Heart left ventricle (tissue), 16 donors: ENCODE data around the gene RPL12. TPM values are rescaled to one million over a fixed set of nuclear protein-coding genes. Genes with fewer than 3 reads are reported as not detected.
A peak's percentile ranks its signal among the peaks of the same experiment; 100 is the strongest.

Source experiments
- ATAC-seq, 4 donors: fragments of 200-7000 bp; cut with Tn5 transposase; one replicate each; pipeline ENCODE4 v1.9.1; 2020 to 2022; ENCODE audit warnings: moderate library complexity in 4 of 4, mild to moderate bottlenecking in 3 of 4, moderate number of reproducible peaks in 1 of 4
- DNase-seq, 5 donors: peaks; one replicate each; pipeline ENCODE4 v3.0.0-alpha.2; 2020
- H3K27ac ChIP-seq, 12 donors: fragments of 200-600 bp; sonication (generic) in 4 of 12; one replicate each; pipeline versions ENCODE4 v1.5.0 to v1.8.0; 2016 to 2022; ENCODE audit warnings: mild to moderate bottlenecking in 2 of 12
- H3K27me3 ChIP-seq, 9 donors: fragments of 200-600 bp; sonication (generic) in 2 of 9; one replicate each; pipeline versions ENCODE4 v1.5.1 to v1.8.0; 2016 to 2022; ENCODE audit warnings: mild to moderate bottlenecking in 3 of 9
- H3K36me3 ChIP-seq, 9 donors: fragments of 200-600 bp; sonication (generic) in 2 of 9; one replicate each; pipeline versions ENCODE4 v1.5.0 to v1.8.0; 2018 to 2022; ENCODE audit warnings: mild to moderate bottlenecking in 2 of 9
- H3K4me1 ChIP-seq, 12 donors: fragments of 200-600 bp; sonication (generic) in 4 of 12; one replicate each; pipeline versions ENCODE4 v1.5.0 to v1.8.0; 2016 to 2022; ENCODE audit warnings: mild to moderate bottlenecking in 3 of 12
- H3K4me3 ChIP-seq, 12 donors: fragments of 200-600 bp; sonication (generic) in 4 of 12; one replicate each; pipeline versions ENCODE4 v1.5.0 to v1.8.0; 2017 to 2022; ENCODE audit warnings: mild to moderate bottlenecking in 9 of 12, moderate library complexity in 4 of 12
- H3K9me3 ChIP-seq, 12 donors: fragments of 200-600 bp; sonication (generic) in 4 of 12; one replicate each; pipeline versions ENCODE4 v1.5.0 to v1.8.0; 2016 to 2022; ENCODE audit warnings: mild to moderate bottlenecking in 1 of 12
- POLR2A ChIP-seq, 2 donors: fragments of 450-650 bp; IDR thresholded peaks; one replicate each; pipeline ENCODE4 v1.6.1; 2017; ENCODE audit warnings: antibody characterized with exemption in 2 of 2, mild to moderate bottlenecking in 2 of 2, moderate library complexity in 2 of 2
- WGBS, 4 donors: extraction: QIAGEN DNeasy Blood & Tissue Kit in 2 of 4; methylation state at CpG; one replicate each; pipeline versions ENCODE4 v1.1.5 to v1.1.7; 2013 to 2018; 5-methylcytosine and 5-hydroxymethylcytosine counted together
- intact Hi-C, 10 donors: fragments of 100-400 bp; cut with DNase I; formaldehyde crosslinking; loops; one replicate each; pipeline versions ENCODE4 v1.11.1 to v1.14.2; 2022
- polyA plus RNA-seq, 2 donors: library from polyadenylated mRNA; stranded (reverse); fragments of 200-250 nt; gene quantifications; one replicate each; pipeline ENCODE4 v1.2.3, GENCODE V29; 2013
- total RNA-seq, 9 donors: library from RNA; depleted of rRNA in 2 of 9; stranded (reverse); fragments of >200 nt in 2 of 9; fragmentation: NEBNext Ultra II Directional in 3 of 9; extraction: Animal tissue kit (Norgen Biotek cat#: 25700) in 3 of 9; gene quantifications; one replicate each; pipeline versions ENCODE4 v1.1.0 to v1.2.4, GENCODE V29; 2016 to 2023
- TF ChIP-seq, protein P1 (sequence below), 12 donors: fragments of 200-600 bp; sonication (generic) in 4 of 12; IDR thresholded peaks; one replicate each; pipeline versions ENCODE4 v1.5.0 to v1.8.0; 2018 to 2022; ENCODE audit warnings: antibody characterized with exemption in 12 of 12, mild to moderate bottlenecking in 5 of 12
- donor health status: ischemic (EF 13 %, LVEDD 7.1; RV severe dilation, severe dysfunction).
- donor health status: healthy with polysubstance abuse.
- donor health status: DM: no; HTN: yes; CAD: no.
- donor health status: DM: no; HTN: no; CAD: no.
- donor health status: ischemic (EF 25% LVEDD 6.9; RV normal size, moderate dysfunction).
- donor health status: ischemic (EF 25% LVEDD 5.7; RV mildly dilated, moderate dysfunction).
- donor health status: healthy.
- donor health status: DM: yes; HTN: yes; CAD: no.
- donor health status: ischemic (EF 35%, LVEDD 5.7; RV mildly dilated, moderate dysfunction).
- donor health status: nonischemic (EF 11% LVEDD 7.7; RV severe dilation, severe dysfunction).
- donor health status: DM: yes; HTN: yes; CAD: no.
- donor health status: PGD.
- donor health status: ischemic (EF 29% LVEDD 5.4; RV normal size, mild dysfunction).
- donor health status: nonischemic (EF 23%, LVEDD 6.1; RV moderate dilation, normal function).

The RPL12 gene
- total and polyA plus RNA-seq, 11 donors = 408 to 1,523 (median 665) TPM

DNA sequence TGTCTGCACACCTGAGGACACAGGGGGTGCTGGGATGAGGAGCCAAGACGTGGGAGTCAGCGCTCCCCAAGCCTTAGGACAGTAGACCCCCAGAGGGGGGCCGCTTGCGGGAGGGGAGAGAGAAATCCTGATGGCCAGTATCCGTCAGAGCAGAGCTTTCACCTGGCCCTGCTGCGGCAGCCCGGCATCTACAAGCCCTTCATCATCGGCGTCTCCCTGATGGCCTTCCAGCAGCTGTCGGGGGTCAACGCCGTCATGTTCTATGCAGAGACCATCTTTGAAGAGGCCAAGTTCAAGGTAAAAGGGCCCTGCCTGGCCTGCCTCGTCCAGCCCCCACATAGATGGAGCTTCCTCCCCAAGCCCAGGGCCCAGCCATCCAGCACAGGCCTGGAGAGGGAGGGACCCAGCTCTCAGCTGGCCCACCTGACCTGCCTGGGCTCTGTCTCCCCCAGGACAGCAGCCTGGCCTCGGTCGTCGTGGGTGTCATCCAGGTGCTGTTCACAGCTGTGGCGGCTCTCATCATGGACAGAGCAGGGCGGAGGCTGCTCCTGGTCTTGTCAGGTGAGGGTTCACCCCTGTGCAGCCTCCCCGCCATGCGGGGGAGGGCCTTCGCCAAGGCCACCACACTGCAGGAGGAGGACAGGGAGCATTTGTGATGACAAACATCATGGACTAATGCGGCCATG, 47.6 kb downstream of the RPL12 start:
- Histone ChIP-seq H3K27me3 (no peaks in the 10 kb centered on the region), H3K4me3 (no peak overlapping the region), H3K4me1 (peaks cover 0 to 22% (median 13%) of the 10 kb centered on the region in 12 donors), H3K36me3 (peaks cover 0 to 64% (median 39%) of the 10 kb centered on the region in 9 donors), H3K9me3 (no peaks in the 10 kb centered on the region), H3K27ac (peak overlapping the region in 1 of 12 donors; percentile 5)
- no peak for DNase-seq
- no peak for ATAC-seq
- WGBS, 4 donors = 90 to 98% (median 93%) methylated on average over 17 to 22 of the region's 22 CpGs
- no peak for TF ChIP-seq POLR2A (IDR thresholded peaks at IDR 0.05)
- TF ChIP-seq, protein P1, sequence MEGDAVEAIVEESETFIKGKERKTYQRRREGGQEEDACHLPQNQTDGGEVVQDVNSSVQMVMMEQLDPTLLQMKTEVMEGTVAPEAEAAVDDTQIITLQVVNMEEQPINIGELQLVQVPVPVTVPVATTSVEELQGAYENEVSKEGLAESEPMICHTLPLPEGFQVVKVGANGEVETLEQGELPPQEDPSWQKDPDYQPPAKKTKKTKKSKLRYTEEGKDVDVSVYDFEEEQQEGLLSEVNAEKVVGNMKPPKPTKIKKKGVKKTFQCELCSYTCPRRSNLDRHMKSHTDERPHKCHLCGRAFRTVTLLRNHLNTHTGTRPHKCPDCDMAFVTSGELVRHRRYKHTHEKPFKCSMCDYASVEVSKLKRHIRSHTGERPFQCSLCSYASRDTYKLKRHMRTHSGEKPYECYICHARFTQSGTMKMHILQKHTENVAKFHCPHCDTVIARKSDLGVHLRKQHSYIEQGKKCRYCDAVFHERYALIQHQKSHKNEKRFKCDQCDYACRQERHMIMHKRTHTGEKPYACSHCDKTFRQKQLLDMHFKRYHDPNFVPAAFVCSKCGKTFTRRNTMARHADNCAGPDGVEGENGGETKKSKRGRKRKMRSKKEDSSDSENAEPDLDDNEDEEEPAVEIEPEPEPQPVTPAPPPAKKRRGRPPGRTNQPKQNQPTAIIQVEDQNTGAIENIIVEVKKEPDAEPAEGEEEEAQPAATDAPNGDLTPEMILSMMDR (IDR thresholded peaks at IDR 0.05) = no peak
- intact Hi-C loops = no loop called here

DNA sequence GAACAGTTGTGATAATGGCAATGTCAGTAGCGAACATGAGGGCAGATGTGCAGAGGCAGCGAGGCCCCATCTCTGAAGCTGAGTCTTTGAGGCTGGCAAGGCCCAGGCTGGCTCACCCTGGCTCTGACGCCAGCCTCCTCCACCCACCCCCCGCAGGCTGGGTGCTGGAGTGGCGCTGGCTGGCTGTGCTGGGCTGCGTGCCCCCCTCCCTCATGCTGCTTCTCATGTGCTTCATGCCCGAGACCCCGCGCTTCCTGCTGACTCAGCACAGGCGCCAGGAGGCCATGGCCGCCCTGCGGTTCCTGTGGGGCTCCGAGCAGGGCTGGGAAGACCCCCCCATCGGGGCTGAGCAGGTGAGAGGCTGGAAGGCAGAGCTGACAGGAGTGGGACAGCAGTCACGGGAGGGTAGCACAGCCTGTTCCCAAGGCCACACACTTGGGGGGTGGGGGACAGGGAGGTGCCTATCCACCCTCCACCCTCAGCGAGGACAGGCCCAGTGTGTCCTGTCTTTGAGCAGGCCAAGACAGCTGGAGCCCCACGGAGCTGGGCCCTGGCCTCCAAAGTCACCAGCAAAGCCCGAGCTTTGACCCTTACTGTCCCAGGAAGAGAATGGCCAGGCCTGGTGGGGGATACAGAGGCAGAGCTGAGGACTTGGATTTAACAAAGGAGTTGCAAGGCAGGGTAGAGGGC, 48.7 kb downstream of the RPL12 start:
- TF ChIP-seq POLR2A (IDR thresholded peaks at IDR 0.05) = no peak
- H3K4me3 ChIP-seq = no peak overlapping the region
- ATAC-seq (no peak), DNase-seq (no peak)
- H3K9me3 ChIP-seq = no peaks in the 10 kb centered on the region
- 83 to 90% (median 84%) methylated on average over 8 to 18 of the region's 18 CpGs for WGBS, 4 donors
- no peaks in the 10 kb centered on the region for H3K27me3 ChIP-seq
- H3K27ac ChIP-seq = peak overlapping the region in 1 of 12 donors; percentile 12
- peaks cover 0 to 30% (median 17%) of the 10 kb centered on the region in 12 donors for H3K4me1 ChIP-seq
- intact Hi-C loops = no loop called here
- peaks cover 0 to 64% (median 39%) of the 10 kb centered on the region in 9 donors for H3K36me3 ChIP-seq

DNA sequence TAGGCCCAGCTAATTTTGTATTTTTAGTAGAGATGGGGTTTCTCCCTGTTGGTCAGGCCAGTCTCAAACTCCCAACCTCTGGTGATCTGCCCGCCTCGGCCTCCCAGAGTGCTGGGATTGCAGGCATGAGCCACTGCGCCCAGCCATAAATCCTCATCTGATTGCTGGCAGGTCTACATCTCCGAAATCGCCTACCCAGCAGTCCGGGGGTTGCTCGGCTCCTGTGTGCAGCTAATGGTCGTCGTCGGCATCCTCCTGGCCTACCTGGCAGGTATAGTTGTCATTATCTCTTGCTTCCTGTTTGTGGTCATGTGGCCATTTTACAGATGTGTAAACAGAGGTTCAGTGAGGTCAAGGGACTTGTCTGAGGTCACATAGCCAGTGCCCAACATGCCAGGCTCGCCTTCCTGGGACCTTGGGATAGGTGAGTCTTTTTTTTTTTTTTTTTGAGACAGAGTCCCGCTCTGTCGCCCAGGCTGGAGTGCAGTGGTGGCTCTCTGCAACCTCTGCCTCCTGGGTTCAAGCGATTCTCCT, 51.4 kb downstream of the RPL12 start:
- ATAC-seq = no peak
- Histone ChIP-seq H3K4me3 (no peak overlapping the region), H3K4me1 (peaks cover 0 to 26% (median 17%) of the 10 kb centered on the region in 12 donors), H3K27me3 (no peaks in the 10 kb centered on the region), H3K9me3 (no peaks in the 10 kb centered on the region), H3K36me3 (peaks cover 0 to 50% (median 26%) of the 10 kb centered on the region in 9 donors), H3K27ac (no peak overlapping the region)
- DNase-seq = peak in 1 of 5 donors; percentile 28
- 93 to 97% (median 95%) methylated on average over 14 of the region's 14 CpGs for WGBS, 4 donors
- intact Hi-C loops = loop anchor here in 9 of 10 donors (2.0 to 10.0 kb wide), 7 partner anchors 85 to 183 kb away; no protein-coding TSS in a partner anchor
- TF ChIP-seq, protein P1 (IDR thresholded peaks at IDR 0.05) = no peak
- TF ChIP-seq POLR2A (IDR thresholded peaks at IDR 0.05) = no peak

DNA sequence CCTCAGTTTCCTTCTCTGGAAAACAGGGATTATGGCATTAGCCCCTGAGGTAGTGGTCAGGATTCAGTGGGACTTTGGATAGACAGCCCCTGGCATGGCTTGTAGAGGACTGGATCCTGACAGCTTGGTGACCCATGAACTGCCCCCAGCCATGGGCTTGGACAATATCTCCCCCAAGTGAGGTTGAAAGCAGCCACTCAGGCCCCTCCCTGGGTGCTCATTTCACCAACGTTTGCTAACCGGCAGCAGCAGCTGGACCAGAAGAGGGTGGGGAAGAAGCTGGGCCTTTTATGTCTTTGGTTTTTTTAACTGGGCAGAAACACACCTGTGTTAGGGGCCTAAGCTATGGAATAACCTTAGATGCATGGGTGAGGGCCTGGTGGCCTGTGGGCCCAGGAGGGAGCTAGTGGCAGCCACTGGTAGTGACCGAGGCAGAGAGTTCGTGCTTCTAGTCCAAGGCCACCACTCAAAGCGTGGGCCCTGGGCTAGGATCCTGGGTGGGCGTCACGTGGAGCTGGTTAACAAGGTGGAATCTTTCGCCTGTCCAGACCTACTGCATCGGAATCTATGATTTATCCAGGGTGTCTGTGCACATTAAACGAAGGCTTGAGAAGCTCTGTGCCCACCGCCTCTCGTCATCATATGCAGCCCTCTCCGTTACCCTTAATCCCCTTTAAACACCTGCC, 52.3 kb downstream of the RPL12 start:
- DNase-seq (peak in 1 of 5 donors; percentile 48), ATAC-seq (no peak)
- WGBS, 4 donors = 83 to 89% (median 86%) methylated on average over 13 of the region's 13 CpGs
- Histone ChIP-seq H3K4me3 (peak overlapping the region in 6 of 12 donors; percentile 66 to 96 (median 88)), H3K36me3 (peaks cover 0 to 40% (median 20%) of the 10 kb centered on the region in 9 donors), H3K9me3 (no peaks in the 10 kb centered on the region), H3K27ac (peak overlapping the region in 1 of 12 donors; percentile 96), H3K27me3 (no peaks in the 10 kb centered on the region), H3K4me1 (peaks cover 0 to 26% (median 17%) of the 10 kb centered on the region in 12 donors)
- intact Hi-C loops = loop anchor here in 9 of 10 donors (2.0 to 10.0 kb wide), 7 partner anchors 84 to 182 kb away; no protein-coding TSS in a partner anchor
- TF ChIP-seq, protein P1 (IDR thresholded peaks at IDR 0.05) = no peak
